GM19395 (cell line): ENCODE measurements around the gene STOML1.

Experiments
- ATAC-seq: cut with Tn5 transposase; IDR thresholded peaks from one replicate; pipeline ENCODE4 v1.9.1; 2021; ENCODE audit warnings: mild to moderate bottlenecking, moderate library complexity; ENCODE audit not compliant: unreplicated experiment

The STOML1 gene

DNA sequence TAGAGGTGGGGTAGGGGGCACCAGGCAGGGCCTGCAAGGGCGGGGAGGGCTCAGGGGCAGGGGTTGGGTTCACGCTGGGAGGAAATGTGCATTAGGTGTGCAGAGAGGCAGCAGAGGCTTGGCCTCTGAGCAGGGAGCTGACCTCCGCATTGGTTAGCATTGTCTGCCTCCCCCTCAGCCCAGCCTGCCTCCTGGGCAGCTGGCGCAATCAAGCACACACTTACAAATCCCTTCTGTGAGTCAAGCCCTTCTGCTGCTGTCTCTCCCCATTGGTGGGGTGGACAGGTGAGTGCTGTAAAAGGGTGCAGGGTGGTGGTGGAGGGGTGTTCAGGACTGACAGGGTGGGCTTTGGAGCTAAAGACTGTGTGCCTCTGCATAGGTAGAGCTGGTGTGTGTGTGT is 56.5 kb downstream of the STOML1 start:
- ATAC-seq, result no peak

DNA sequence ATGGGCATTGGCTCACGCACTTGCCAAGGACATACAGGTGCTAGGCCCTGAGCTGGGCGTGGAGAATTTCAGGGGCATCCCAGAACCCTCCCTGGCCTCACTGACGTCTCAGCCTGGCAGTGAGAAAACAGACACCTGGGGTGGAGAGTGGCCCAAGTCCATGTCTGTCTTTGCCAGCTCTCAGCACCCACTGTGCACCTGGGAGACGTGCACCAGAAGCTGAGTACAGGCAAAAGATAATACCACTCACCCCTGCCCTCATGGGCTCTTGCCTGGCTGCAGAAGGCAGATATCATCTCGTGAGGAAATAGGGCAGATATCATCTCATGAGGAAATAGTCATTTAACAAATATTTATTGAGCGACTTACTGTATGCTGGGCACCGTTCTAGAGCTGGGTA is 57.8 kb downstream of the STOML1 start:
- ATAC-seq, result no peak

GRCh38 chr15:73932381-73933191 is 59.5 kb downstream of the STOML1 start:
- ATAC-seq, result no peak

- ATAC-seq, result no peak
Observed at GRCh38 chr15:73931441-73931840, 60.7 kb downstream of the STOML1 start.

DNA sequence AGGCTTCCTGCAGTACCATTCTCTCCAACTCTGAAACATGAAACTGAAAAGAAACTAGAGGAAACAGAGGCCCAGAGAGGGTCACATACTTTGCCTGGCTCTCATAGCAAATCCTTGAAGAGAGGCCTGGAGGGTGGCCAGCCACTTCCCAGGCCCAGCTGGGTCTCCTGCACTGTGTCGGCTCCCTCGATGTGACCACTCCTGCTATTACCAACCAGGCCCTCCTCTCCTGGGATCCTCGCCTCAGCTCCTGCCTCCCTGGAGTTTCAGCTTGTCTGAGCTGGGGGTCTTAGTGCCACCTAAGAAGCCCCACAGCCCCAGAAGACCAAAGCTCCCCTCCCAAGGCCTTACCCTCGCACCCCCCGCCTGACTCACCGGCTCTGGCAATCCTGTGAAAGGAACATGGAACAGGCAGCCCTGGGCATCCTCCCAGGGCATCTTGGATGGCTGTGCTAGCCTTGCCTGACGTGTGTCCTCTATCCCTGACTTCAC is 61.3 kb downstream of the STOML1 start:
- ATAC-seq, result no peak

- no peak for ATAC-seq
Observed at GRCh38 chr15:73930371-73930770, 61.7 kb downstream of the STOML1 start.

DNA sequence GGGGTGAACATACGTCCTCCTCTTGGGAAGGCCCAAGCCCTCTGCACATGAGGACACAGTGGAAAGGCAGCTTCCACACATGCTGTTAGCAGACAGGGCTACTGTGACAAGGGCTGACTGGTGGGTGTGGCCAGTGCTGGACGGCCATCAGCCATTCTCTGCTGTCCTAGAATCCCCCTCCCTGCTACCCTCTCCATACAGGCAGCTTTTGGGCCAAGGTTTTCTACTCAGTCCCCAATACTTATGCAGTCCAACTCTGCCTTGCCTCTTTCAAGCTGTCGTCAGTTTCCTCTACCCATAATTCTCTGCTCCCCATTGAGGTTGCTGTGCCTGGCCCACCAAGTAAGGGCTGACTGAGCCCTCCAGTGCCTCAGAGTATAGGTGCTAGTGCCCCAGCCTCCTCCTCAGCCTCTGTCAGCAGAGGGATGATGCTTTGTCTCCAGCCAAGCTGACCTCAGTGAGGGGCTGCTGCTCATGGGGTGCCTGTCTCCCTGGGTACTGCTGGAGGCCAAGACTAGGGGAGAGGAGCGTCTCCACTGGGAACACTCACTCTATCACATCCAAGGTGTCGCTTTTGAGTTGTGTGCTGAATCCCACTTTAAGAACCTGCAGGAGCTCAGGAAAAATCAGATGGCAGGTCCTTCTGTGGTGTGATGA is 63.0 kb downstream of the STOML1 start:
- no peak for ATAC-seq
